Upper lobe of right lung (tissue), 1 donor: Measurements from ENCODE around the gene DDX18. TPM values are rescaled to one million over a fixed set of nuclear protein-coding genes. Genes with fewer than 3 reads are reported as not detected.

Source experiments
- ATAC-seq: fragments of 200-7000 bp; cut with Tn5 transposase; one replicate; pipeline ENCODE4 v1.9.1; 2020; ENCODE audit warnings: mild to moderate bottlenecking, moderate library complexity
- DNase-seq: peaks from one replicate; pipeline ENCODE4 v3.0.0-alpha.2; 2020
- H3K27ac ChIP-seq: fragments of 200-600 bp; one replicate; pipeline ENCODE4 v1.8.0; 2022
- H3K27me3 ChIP-seq: fragments of 200-600 bp; one replicate; pipeline ENCODE4 v1.8.0; 2022; ENCODE audit warnings: mild to moderate bottlenecking
- H3K36me3 ChIP-seq: fragments of 200-600 bp; one replicate; pipeline ENCODE4 v1.8.0; 2022
- H3K4me1 ChIP-seq: fragments of 200-600 bp; one replicate; pipeline ENCODE4 v1.8.0; 2022
- H3K4me3 ChIP-seq: fragments of 200-600 bp; one replicate; pipeline ENCODE4 v1.8.0; 2022; ENCODE audit warnings: mild to moderate bottlenecking
- H3K9me3 ChIP-seq: fragments of 200-600 bp; one replicate; pipeline ENCODE4 v1.8.0; 2022
- CTCF ChIP-seq: fragments of 200-600 bp; IDR thresholded peaks from one replicate; pipeline ENCODE4 v1.8.0; 2022; ENCODE audit warnings: antibody characterized with exemption
- intact Hi-C: fragments of 100-400 bp; cut with DNase I; formaldehyde crosslinking; loops from one replicate; pipeline ENCODE4 v1.11.0; 2022
- total RNA-seq: library from RNA; stranded (reverse); fragmentation: NEBNext Ultra II Directional; extraction: Animal tissue kit (Norgen Biotek cat#: 25700); gene quantifications from one replicate; pipeline ENCODE4 v1.2.1, GENCODE V29; 2021
- donor health status: DM: no; HTN: yes; CAD: no; lungs with severe emphysema.

DDX18 gene
- total RNA-seq, 1 donor from 2014 or later, result 56.6 TPM

GRCh38 chr2:117835990-117836760, 21.7 kb downstream of the DDX18 start:
- DNase-seq (peak; percentile 90), ATAC-seq (peak; percentile 95)
- peak overlapping the region; percentile 41 for H3K4me3 ChIP-seq
- no peaks in the 10 kb centered on the region for H3K27me3 ChIP-seq
- no peaks in the 10 kb centered on the region for H3K9me3 ChIP-seq
- intact Hi-C loops, result no loop called here
- peaks cover 4% of the 10 kb centered on the region for H3K4me1 ChIP-seq
- H3K36me3 ChIP-seq, result peaks cover 24% of the 10 kb centered on the region
- peak; percentile 79 for TF ChIP-seq CTCF
- H3K27ac ChIP-seq, result no peak overlapping the region

- H3K4me3 ChIP-seq, result no peak overlapping the region
Measured at GRCh38 chr2:117845304-117845703, 30.8 kb downstream of the DDX18 start.

GRCh38 chr2:117850015-117850414, 35.5 kb downstream of the DDX18 start:
- H3K36me3 ChIP-seq, result no peaks in the 10 kb centered on the region
- H3K4me3 ChIP-seq, result no peak overlapping the region
- intact Hi-C loops, result no loop called here
- ATAC-seq (no peak), DNase-seq (no peak)
- TF ChIP-seq CTCF, result no peak
- no peaks in the 10 kb centered on the region for H3K4me1 ChIP-seq
- H3K27ac ChIP-seq, result no peak overlapping the region
- no peaks in the 10 kb centered on the region for H3K9me3 ChIP-seq
- peaks cover 49% of the 10 kb centered on the region for H3K27me3 ChIP-seq

More at GRCh38 chr2:117845304-117845703, 30.8 kb downstream of the DDX18 start:
- no peak for TF ChIP-seq CTCF
- ATAC-seq, result no peak
- intact Hi-C loops, result no loop called here
- DNase-seq, result no peak
- Histone ChIP-seq H3K9me3 (no peaks in the 10 kb centered on the region), H3K4me1 (no peaks in the 10 kb centered on the region), H3K27ac (no peak overlapping the region), H3K36me3 (no peaks in the 10 kb centered on the region), H3K27me3 (peaks cover 22% of the 10 kb centered on the region)

GRCh38 chr2:117850461-117850860, 36.0 kb downstream of the DDX18 start:
- no peaks in the 10 kb centered on the region for H3K9me3 ChIP-seq
- no peak for DNase-seq
- TF ChIP-seq CTCF, result no peak
- H3K27ac ChIP-seq, result no peak overlapping the region
- no peaks in the 10 kb centered on the region for H3K4me1 ChIP-seq
- no peaks in the 10 kb centered on the region for H3K36me3 ChIP-seq
- peaks cover 49% of the 10 kb centered on the region for H3K27me3 ChIP-seq
- no peak for ATAC-seq
- no peak overlapping the region for H3K4me3 ChIP-seq
- intact Hi-C loops, result no loop called here

- H3K9me3 ChIP-seq, result no peaks in the 10 kb centered on the region
- DNase-seq (no peak), ATAC-seq (no peak)
- no peaks in the 10 kb centered on the region for H3K36me3 ChIP-seq
- H3K4me3 ChIP-seq, result no peak overlapping the region
- intact Hi-C loops, result no loop called here
- H3K4me1 ChIP-seq, result no peaks in the 10 kb centered on the region
- no peak overlapping the region for H3K27ac ChIP-seq
- TF ChIP-seq CTCF, result no peak
- peaks cover 49% of the 10 kb centered on the region for H3K27me3 ChIP-seq
Measured at GRCh38 chr2:117851969-117852368, 37.5 kb downstream of the DDX18 start.

- ATAC-seq (no peak), DNase-seq (no peak)
- intact Hi-C loops, result no loop called here
- peaks cover 46% of the 10 kb centered on the region for H3K27me3 ChIP-seq
- no peak overlapping the region for H3K27ac ChIP-seq
- no peaks in the 10 kb centered on the region for H3K36me3 ChIP-seq
- no peak for TF ChIP-seq CTCF
- no peak overlapping the region for H3K4me3 ChIP-seq
- H3K9me3 ChIP-seq, result no peaks in the 10 kb centered on the region
- H3K4me1 ChIP-seq, result no peaks in the 10 kb centered on the region
Measured at GRCh38 chr2:117853316-117853715, 38.8 kb downstream of the DDX18 start.
